Measurements from ENCODE around the gene NCDN.
"Not testable (repeated sequence)": the region's sequence is repeated elsewhere in the genome, so short reads cannot be mapped to it uniquely, and the experiment has no call there.

NCDN gene

GRCh38 chr1:35585281-35585680, 27.7 kb downstream of the NCDN start:
- DNase-seq (ENCODE audit: low read depth) = no peak
- TF ChIP-seq CTCF (IDR thresholded peaks at IDR 0.05; ENCODE audit: control insufficient read depth, extremely low read depth, insufficient read depth) = no peak
- no peak overlapping the region for H3K4me3 ChIP-seq (ENCODE audit: low read depth, low read length)

DNA sequence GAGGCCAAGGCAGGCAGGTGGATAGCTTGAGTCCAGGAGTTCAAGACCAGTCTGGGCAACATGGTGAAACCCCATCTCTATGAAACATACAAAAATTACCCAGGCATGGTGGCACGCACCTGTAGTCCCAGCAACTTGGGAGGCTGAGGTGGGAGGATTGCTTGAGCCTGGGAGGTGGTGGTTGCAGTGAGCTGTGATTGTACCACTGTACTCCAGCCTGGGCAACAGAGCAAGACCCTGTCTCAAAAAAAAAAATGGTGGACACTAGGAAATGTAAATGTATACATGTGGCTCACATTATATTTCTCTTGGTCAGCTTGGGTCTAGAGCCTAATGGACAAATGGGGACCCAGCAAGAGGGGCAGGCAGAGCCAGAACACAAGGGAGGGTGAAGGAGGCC, 28.2 kb downstream of the NCDN start:
- H3K4me3 ChIP-seq (ENCODE audit: low read depth, low read length); DNase-seq (ENCODE audit: low read depth): not testable (repeated sequence)

DNA sequence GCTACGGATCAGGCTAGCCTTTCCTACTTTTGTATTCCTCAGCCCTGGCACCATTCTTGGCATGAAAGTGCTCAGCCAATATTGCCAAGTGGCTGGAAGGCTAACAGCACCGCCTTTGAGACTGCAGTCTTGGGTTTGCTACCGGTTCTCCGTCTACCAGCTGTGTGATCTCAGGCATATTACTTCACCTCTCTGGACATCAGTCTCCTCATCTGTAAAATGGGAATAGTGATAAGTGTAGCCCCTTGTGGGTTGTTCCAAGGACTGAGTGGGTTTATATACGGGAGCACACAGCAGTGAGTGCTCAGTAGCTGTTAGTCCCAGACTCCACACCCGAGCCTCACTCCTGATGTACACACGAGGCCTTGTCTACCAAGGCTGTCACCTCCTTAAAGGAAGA, 29.2 kb downstream of the NCDN start:
- DNase-seq (ENCODE audit: low read depth) = no peak
- no peak overlapping the region for H3K4me3 ChIP-seq (ENCODE audit: low read depth, low read length)
- no peak for TF ChIP-seq CTCF (IDR thresholded peaks at IDR 0.05; ENCODE audit: control insufficient read depth, extremely low read depth, insufficient read depth)

DNA sequence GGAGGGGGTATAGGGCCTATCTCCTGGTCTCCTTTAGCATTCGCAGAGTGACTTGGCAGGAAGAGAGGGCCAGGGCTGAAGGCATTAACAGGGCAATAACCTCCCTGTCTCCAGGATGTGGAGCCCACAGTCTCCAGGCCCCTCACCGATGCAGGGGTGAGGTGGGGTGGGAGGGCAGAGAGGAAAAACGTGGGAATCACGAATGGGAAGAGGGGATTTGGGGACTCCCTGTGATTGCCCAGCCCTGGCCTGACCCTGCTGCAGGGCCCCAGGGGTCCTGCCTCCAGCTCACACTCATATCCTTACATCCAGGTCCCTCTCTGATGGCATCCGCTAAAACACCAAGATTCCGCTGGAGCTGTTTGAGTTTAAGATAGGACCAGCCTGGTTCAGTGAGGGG, 30.1 kb downstream of the NCDN start:
- DNase-seq (ENCODE audit: low read depth) = no peak
- TF ChIP-seq CTCF (IDR thresholded peaks at IDR 0.05; ENCODE audit: control insufficient read depth, extremely low read depth, insufficient read depth) = no peak
- no peak overlapping the region for H3K4me3 ChIP-seq (ENCODE audit: low read depth, low read length)

DNA sequence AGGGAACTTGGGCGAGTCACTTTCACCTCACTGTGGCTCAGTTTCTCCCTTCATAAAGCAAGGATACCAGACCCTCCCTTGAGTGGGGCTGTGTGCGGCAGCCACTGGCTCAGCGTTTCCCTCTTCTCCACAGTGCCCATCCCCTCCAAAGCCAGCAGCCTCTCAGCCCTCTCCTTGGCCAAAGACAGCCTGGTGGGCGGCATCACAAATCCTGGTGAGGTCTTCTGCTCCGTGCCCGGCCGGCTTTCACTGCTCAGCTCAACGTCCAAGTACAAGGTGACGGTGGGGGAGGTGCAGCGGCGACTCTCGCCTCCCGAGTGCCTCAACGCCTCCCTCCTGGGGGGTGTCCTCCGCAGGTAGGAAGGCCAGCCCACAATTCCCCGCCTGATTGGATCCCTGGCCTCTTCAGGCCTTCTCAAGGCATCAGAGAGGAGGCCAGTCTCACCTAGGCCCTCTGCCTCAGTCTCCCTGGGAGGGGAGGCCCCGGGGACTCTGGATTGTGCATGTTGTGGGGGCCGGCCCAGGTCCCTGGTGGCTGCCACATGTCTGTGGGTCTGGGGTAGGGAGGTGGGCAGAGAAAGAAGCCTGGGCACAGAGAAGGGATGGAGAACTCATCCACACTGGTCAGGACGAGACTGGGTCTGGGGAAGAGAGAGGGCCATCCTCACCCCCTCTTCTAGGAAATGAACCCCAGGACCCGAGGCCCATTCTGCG, 30.8 kb downstream of the NCDN start:
- TF ChIP-seq CTCF (IDR thresholded peaks at IDR 0.05; ENCODE audit: control insufficient read depth, extremely low read depth, insufficient read depth) = no peak
- no peak overlapping the region for H3K4me3 ChIP-seq (ENCODE audit: low read depth, low read length)
- DNase-seq (ENCODE audit: low read depth) = no peak

DNA sequence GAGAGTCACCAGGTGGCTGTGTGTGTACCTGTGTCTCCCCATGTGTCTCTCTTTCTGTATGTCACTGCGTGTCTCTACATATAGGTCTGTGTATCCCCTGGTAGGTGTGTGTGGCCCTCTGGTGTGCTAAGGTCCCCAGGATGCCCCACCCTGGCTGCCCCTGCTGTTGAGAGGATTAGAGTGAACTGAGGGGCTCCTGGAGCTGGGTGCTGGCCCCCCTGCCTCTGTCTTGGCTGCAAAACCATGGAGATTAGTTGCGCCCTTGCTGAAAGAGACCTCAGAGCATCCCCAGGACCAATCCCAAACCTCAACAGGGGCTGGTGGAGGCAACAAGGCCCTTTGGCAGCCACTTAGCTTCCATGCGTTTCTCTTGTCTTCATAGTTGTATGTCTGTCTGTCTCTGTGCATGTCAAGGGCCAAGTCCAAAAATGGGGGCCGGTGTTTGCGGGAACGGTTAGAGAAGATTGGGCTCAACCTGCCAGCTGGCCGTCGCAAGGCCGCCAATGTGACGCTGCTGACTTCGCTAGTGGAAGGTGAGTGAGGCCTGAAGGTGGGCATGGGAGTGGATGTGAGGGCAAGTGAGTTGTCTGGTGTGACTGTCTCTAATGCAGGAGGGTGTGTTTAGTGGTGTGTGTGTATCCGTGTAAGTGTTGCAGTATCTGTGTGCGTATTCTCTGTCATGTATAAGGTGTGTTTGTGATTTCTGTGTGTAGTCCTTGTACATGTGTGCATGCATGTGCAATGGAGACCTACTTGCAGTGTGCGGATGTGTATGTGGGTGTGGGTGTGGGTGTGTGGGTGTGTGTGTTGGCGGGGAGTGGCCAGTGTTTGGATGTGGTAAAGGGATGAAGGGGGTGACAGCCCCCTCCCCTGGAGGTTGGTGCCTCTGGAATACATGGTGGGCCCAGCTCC, 32.2 kb downstream of the NCDN start:
- H3K4me3 ChIP-seq (ENCODE audit: low read depth, low read length) = no peak overlapping the region
- no peak for DNase-seq (ENCODE audit: low read depth)
- no peak for TF ChIP-seq CTCF (IDR thresholded peaks at IDR 0.05; ENCODE audit: control insufficient read depth, extremely low read depth, insufficient read depth)

DNA sequence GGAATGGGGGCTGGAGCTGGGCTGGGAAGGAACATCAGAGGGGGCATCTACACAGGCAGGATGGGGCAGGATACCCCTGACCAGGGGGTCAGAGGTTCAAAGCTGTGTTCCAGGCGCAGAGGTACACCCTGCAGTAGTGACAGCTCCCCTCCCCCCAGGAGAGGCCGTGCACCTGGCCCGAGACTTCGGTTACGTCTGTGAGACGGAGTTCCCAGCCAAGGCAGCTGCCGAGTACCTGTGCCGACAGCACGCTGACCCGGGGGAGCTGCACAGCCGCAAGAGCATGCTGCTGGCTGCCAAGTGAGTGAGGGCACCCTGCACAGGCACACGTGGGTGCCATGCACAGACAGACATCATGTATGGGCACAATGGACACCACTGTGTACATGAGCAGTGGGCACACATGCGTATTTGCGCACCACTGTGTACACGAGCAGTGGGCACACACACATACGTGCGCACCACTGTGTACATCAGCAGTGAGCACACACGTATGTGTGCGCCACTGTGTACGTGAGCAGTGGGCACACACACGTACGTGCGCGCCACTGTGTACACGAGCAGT, 33.0 kb downstream of the NCDN start:
- no peak for DNase-seq (ENCODE audit: low read depth)
- H3K4me3 ChIP-seq (ENCODE audit: low read depth, low read length) = no peak overlapping the region
- TF ChIP-seq CTCF (IDR thresholded peaks at IDR 0.05; ENCODE audit: control insufficient read depth, extremely low read depth, insufficient read depth) = no peak

Data from LNCaP clone FGC (cell line).